Measurements from ENCODE around the gene ARHGAP24.
A peak's percentile ranks its signal among the peaks of the same experiment; 100 is the strongest.

ARHGAP24 gene

DNA sequence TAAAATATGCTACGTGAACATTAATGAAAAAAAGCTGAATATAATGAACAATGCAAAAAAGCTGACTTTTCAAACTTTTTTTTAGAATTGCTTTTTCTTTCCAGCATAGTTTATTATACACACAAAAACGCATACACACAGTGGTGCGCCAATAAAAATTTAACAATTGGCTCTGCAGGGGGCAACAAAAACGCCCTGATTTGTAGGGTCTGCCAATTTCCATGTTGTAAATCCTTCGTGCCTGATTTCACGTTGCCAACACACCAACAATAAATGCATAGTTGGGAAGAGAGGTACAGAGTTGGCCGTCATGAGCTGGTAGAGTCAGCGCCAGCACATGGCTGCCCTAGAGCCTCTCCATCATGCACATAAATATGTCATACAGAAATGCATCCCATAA lies 551.8 kb downstream of the ARHGAP24 start:
- Histone ChIP-seq H3K9me3 (ENCODE audit: severe bottlenecking) (no peaks in the 10 kb centered on the region), H3K4me1 (ENCODE audit: insufficient read depth, poor library complexity, severe bottlenecking) (peaks cover under 1% of the 10 kb centered on the region), H3K27me3 (ENCODE audit: insufficient read depth, poor library complexity, severe bottlenecking) (no peaks in the 10 kb centered on the region), H3K27ac (ENCODE audit: poor library complexity, severe bottlenecking) (no peak overlapping the region), H3K4me3 (ENCODE audit: severe bottlenecking) (no peak overlapping the region), H3K36me3 (ENCODE audit: low read depth) (no peaks in the 10 kb centered on the region)
- TF ChIP-seq, protein P1, sequence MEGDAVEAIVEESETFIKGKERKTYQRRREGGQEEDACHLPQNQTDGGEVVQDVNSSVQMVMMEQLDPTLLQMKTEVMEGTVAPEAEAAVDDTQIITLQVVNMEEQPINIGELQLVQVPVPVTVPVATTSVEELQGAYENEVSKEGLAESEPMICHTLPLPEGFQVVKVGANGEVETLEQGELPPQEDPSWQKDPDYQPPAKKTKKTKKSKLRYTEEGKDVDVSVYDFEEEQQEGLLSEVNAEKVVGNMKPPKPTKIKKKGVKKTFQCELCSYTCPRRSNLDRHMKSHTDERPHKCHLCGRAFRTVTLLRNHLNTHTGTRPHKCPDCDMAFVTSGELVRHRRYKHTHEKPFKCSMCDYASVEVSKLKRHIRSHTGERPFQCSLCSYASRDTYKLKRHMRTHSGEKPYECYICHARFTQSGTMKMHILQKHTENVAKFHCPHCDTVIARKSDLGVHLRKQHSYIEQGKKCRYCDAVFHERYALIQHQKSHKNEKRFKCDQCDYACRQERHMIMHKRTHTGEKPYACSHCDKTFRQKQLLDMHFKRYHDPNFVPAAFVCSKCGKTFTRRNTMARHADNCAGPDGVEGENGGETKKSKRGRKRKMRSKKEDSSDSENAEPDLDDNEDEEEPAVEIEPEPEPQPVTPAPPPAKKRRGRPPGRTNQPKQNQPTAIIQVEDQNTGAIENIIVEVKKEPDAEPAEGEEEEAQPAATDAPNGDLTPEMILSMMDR (IDR thresholded peaks at IDR 0.05; ENCODE audit: poor library complexity, severe bottlenecking): no peak
- DNase-seq (ENCODE audit: low spot score) (no peak), ATAC-seq (ENCODE audit: low read depth) (no peak)

GRCh38 chr4:86031927-86032326 lies 557.0 kb downstream of the ARHGAP24 start:
- ATAC-seq (ENCODE audit: low read depth) (no peak), DNase-seq (ENCODE audit: low spot score) (no peak)
- TF ChIP-seq, protein P1 (IDR thresholded peaks at IDR 0.05; ENCODE audit: poor library complexity, severe bottlenecking): no peak
- peaks cover 31% of the 10 kb centered on the region for H3K4me1 ChIP-seq (ENCODE audit: insufficient read depth, poor library complexity, severe bottlenecking)
- H3K27me3 ChIP-seq (ENCODE audit: insufficient read depth, poor library complexity, severe bottlenecking): no peaks in the 10 kb centered on the region
- H3K27ac ChIP-seq (ENCODE audit: poor library complexity, severe bottlenecking): peak overlapping the region; percentile 80
- H3K9me3 ChIP-seq (ENCODE audit: severe bottlenecking): no peaks in the 10 kb centered on the region
- no peaks in the 10 kb centered on the region for H3K36me3 ChIP-seq (ENCODE audit: low read depth)
- H3K4me3 ChIP-seq (ENCODE audit: severe bottlenecking): no peak overlapping the region

DNA sequence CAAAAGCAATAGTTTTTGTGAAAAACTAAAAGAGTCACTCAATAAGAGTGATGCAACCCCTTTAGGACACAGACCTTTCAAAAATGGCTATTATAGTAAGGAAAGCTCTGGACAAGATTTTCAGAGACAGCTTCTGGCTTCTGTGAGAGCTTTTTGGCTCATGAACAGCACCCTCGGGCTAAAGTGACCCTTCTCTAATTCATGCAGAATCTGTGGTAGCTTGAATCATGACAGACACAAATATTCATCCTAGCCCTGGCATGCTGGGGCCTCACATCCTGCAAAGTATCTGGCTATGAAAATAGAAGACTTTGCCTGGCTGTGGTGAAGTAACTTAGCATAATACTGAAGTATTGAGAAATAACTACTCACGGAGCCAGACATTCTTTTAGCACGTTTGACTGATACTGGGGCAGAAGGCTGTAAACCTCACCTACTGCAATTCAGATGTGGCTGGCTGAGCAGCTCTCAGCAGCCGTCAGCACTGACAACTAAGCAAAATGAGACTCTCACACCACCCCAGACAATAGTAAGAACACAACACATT lies 557.6 kb downstream of the ARHGAP24 start:
- DNase-seq (ENCODE audit: low spot score) (peak; percentile 73), ATAC-seq (ENCODE audit: low read depth) (peak; percentile 90)
- peaks cover 36% of the 10 kb centered on the region for H3K4me1 ChIP-seq (ENCODE audit: insufficient read depth, poor library complexity, severe bottlenecking)
- TF ChIP-seq, protein P1 (IDR thresholded peaks at IDR 0.05; ENCODE audit: poor library complexity, severe bottlenecking): no peak
- H3K36me3 ChIP-seq (ENCODE audit: low read depth): no peaks in the 10 kb centered on the region
- no peak overlapping the region for H3K4me3 ChIP-seq (ENCODE audit: severe bottlenecking)
- no peaks in the 10 kb centered on the region for H3K9me3 ChIP-seq (ENCODE audit: severe bottlenecking)
- peak overlapping the region; percentile 80 for H3K27ac ChIP-seq (ENCODE audit: poor library complexity, severe bottlenecking)
- H3K27me3 ChIP-seq (ENCODE audit: insufficient read depth, poor library complexity, severe bottlenecking): no peaks in the 10 kb centered on the region

DNA sequence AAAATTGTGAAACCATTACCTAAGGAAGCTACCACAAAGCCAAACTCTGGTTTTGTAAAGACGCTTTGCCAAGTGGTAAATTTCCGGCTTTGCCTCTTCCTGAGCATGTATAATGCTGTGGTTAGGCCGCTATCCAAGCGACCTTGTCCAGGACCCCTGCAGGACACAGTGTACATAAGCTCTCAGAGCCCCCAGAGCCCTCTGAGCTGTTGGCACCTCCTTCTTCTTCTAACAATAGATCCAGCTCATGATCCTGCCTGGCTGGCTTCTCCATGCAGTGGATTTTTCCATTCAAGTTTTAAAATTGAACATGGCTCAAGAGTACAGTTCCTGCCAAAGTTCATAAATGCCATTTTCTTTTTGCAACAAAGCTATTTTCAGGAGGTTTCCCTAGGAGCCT lies 558.2 kb downstream of the ARHGAP24 start:
- H3K9me3 ChIP-seq (ENCODE audit: severe bottlenecking): no peaks in the 10 kb centered on the region
- TF ChIP-seq, protein P1 (IDR thresholded peaks at IDR 0.05; ENCODE audit: poor library complexity, severe bottlenecking): no peak
- H3K36me3 ChIP-seq (ENCODE audit: low read depth): no peaks in the 10 kb centered on the region
- peaks cover 36% of the 10 kb centered on the region for H3K4me1 ChIP-seq (ENCODE audit: insufficient read depth, poor library complexity, severe bottlenecking)
- H3K27ac ChIP-seq (ENCODE audit: poor library complexity, severe bottlenecking): peak overlapping the region; percentile 80
- DNase-seq (ENCODE audit: low spot score): no peak
- peak; percentile 43 for ATAC-seq (ENCODE audit: low read depth)
- H3K4me3 ChIP-seq (ENCODE audit: severe bottlenecking): no peak overlapping the region
- H3K27me3 ChIP-seq (ENCODE audit: insufficient read depth, poor library complexity, severe bottlenecking): no peaks in the 10 kb centered on the region

DNA sequence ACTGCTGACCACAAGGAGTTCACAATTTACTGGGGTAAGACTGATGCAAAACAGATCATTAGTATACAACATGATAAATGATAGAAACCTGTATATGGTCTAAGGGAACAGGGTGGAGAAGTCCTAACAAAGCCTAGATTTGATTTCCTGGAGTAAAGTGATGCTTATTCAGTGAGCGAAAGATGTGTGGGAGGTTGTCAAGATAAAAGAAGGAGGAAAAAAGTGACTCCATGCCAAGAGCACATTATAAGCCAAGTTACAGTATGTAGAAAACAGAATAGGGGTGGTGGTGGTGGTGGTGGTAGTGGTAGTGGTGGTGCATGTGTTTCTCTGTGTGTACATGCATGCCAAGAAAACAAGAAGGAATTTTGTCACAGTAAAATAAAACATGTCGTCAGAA lies 559.7 kb downstream of the ARHGAP24 start:
- TF ChIP-seq, protein P1 (IDR thresholded peaks at IDR 0.05; ENCODE audit: poor library complexity, severe bottlenecking): no peak
- ATAC-seq (ENCODE audit: low read depth) (no peak), DNase-seq (ENCODE audit: low spot score) (no peak)
- H3K4me1 ChIP-seq (ENCODE audit: insufficient read depth, poor library complexity, severe bottlenecking): peaks cover 36% of the 10 kb centered on the region
- H3K4me3 ChIP-seq (ENCODE audit: severe bottlenecking): no peak overlapping the region
- H3K27ac ChIP-seq (ENCODE audit: poor library complexity, severe bottlenecking): no peak overlapping the region
- H3K9me3 ChIP-seq (ENCODE audit: severe bottlenecking): no peaks in the 10 kb centered on the region
- H3K36me3 ChIP-seq (ENCODE audit: low read depth): no peaks in the 10 kb centered on the region
- no peaks in the 10 kb centered on the region for H3K27me3 ChIP-seq (ENCODE audit: insufficient read depth, poor library complexity, severe bottlenecking)
